Hematopoietic multipotent progenitor cell treated with erythropoietin and hydrocortisone succinate and interleukin-3 and kit ligand, for 4 days (in vitro differentiated cells): ENCODE data around the gene IKZF3.
"Not testable (repeated sequence)": the region's sequence is repeated elsewhere in the genome, so short reads cannot be mapped to it uniquely, and the experiment has no call there.

Experiments
- DNase-seq: peaks from one replicate; pipeline ENCODE4 v3.0.0-alpha.2; 2015

Gene IKZF3

GRCh38 chr17:39863918-39864746, at the start of gene IKZF3:
Gene IKZF3, minus strand, starts transcription at chr17:39864312. Its CDS starts 186 bp downstream, at chr17:39864126.
- DNase-seq = peak; percentile 66

- no peak for DNase-seq
These were observed 44.8 kb upstream of the IKZF3 start for GRCh38 chr17:39908789-39909352.

- no peak for DNase-seq
These were observed 40.8 kb upstream of the IKZF3 start for GRCh38 chr17:39904990-39905288.

GRCh38 chr17:39903158-39903884, 39.2 kb upstream of the IKZF3 start:
- peak; percentile 88 for DNase-seq

GRCh38 chr17:39902027-39902426, 37.9 kb upstream of the IKZF3 start:
- DNase-seq = not testable (repeated sequence)

- DNase-seq = no peak
These were observed 35.1 kb upstream of the IKZF3 start for GRCh38 chr17:39899215-39899614.

- no peak for DNase-seq
These were observed 34.0 kb upstream of the IKZF3 start for GRCh38 chr17:39898088-39898487.

GRCh38 chr17:39894681-39895376, 30.7 kb upstream of the IKZF3 start:
- DNase-seq = peak; percentile 61

GRCh38 chr17:39889200-39889599, 25.1 kb upstream of the IKZF3 start:
- DNase-seq = no peak

GRCh38 chr17:39887078-39887477, 23.0 kb upstream of the IKZF3 start:
- DNase-seq = no peak

- not testable (repeated sequence) for DNase-seq
These were observed 22.0 kb upstream of the IKZF3 start for GRCh38 chr17:39886102-39886501.

GRCh38 chr17:39872751-39873150, 8.6 kb upstream of the IKZF3 start:
- peak; percentile 82 for DNase-seq

- peak; percentile 41 for DNase-seq
These were observed 7.7 kb upstream of the IKZF3 start for GRCh38 chr17:39871801-39872200.

GRCh38 chr17:39870776-39871175, 6.7 kb upstream of the IKZF3 start:
- no peak for DNase-seq

- no peak for DNase-seq
These were observed 4.4 kb upstream of the IKZF3 start for GRCh38 chr17:39868554-39868942.

GRCh38 chr17:39867880-39868553, 3.9 kb upstream of the IKZF3 start, which contains the start of gene ZPBP2:
Gene ZPBP2, plus strand, starts transcription at chr17:39868202. Its CDS starts 153 bp downstream, at chr17:39868355.
- DNase-seq = peak; percentile 18

- DNase-seq = no peak
These were observed 3.2 kb upstream of the IKZF3 start for GRCh38 chr17:39867084-39867879.

- DNase-seq = no peak
These were observed 2.1 kb upstream of the IKZF3 start for GRCh38 chr17:39866013-39866730.

- DNase-seq = no peak
These were observed 731 bp downstream of the IKZF3 start for GRCh38 chr17:39863244-39863917.

GRCh38 chr17:39861235-39861634, 2.9 kb downstream of the IKZF3 start:
- DNase-seq = no peak
